HG03558 (cell line): Measurements from ENCODE around the gene MARK3.
"Not testable (repeated sequence)": the region's sequence is repeated elsewhere in the genome, so short reads cannot be mapped to it uniquely, and the experiment has no call there.

ENCODE experiments used
- ATAC-seq: cut with Tn5 transposase; IDR thresholded peaks from one replicate; pipeline ENCODE4 v1.9.1; 2021; ENCODE audit warnings: moderate number of reproducible peaks; ENCODE audit not compliant: unreplicated experiment; ENCODE audit errors: extremely low read depth

Gene MARK3

DNA sequence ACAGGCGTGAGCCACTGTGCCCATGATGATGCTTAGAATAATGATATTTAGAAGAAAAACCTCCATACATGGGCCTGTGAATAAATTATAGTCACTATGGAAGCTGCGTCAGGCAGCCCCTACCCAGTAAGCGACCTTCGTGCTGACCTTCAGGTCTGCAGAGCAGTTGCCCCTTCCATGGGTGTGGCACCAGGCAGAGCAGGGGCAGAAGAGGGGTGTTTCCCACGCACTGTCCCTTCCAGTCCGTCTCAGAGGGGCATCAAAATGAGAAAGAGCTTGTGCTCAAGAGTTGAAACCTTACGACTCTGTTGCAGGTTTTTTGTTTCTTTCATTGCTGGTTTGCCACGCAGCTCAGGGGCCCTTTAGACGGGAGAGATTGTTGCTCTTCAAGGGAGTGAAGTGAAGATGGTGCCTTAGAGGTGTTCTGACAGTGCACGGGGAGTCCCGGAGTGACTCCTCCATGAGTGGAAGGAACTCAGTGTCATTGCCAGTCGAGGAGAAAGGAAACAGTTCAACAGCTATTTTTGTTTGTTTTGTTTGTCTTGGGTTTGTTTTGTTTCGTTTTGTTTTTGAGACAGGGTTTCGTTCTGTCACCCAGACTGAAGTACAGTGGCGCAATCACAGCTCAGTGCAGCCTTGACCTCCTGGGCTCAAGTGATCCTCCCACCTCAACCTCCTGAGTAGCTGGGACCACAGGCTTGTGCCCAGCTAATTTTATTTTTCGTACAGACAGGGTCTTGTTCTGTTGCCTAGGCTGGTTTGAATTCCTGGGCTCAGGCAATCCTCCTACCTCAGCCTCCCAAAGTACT, 123.5 kb downstream of the MARK3 start:
- ATAC-seq, result no peak

DNA sequence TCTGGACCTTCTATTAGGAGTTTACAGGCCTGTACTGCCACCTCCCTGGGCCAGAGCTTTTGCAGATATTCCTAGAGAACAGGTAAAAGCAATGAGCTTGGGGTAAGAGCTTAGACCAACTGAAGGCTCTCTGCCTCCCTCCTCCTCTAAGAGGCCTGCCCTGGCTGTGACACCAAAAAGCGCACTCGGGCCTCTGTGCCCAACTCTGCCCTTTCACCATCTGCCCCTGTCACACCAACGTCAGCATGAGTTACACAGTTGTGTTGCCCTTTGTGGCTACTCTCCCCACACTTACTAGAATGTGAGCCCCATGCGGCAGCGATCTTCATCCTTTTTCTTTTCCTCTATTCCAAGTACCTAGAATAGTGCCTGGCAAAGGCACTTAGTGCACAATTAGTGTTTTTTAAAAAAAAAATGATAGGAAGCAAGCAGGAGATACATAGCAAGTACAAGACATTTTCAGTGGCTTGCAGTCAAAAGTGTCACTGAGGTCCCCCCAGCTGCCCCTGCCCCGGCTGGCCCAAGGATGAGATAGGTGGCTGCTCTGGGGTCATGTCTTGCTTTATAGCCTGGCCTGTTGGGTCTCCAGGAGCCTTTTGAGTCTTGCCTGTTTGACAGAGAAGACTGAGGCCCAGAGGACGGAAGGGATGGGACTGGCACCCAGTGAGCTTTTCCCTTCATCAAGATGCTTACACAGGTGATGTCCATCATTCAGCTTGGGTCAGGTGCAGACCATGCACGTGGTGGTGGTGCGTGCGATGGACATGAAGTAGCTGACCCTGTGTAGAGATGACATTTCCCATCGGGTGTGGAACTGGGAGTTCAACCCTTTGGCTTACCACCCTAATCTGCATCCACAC, 124.9 kb downstream of the MARK3 start:
- no peak for ATAC-seq

DNA sequence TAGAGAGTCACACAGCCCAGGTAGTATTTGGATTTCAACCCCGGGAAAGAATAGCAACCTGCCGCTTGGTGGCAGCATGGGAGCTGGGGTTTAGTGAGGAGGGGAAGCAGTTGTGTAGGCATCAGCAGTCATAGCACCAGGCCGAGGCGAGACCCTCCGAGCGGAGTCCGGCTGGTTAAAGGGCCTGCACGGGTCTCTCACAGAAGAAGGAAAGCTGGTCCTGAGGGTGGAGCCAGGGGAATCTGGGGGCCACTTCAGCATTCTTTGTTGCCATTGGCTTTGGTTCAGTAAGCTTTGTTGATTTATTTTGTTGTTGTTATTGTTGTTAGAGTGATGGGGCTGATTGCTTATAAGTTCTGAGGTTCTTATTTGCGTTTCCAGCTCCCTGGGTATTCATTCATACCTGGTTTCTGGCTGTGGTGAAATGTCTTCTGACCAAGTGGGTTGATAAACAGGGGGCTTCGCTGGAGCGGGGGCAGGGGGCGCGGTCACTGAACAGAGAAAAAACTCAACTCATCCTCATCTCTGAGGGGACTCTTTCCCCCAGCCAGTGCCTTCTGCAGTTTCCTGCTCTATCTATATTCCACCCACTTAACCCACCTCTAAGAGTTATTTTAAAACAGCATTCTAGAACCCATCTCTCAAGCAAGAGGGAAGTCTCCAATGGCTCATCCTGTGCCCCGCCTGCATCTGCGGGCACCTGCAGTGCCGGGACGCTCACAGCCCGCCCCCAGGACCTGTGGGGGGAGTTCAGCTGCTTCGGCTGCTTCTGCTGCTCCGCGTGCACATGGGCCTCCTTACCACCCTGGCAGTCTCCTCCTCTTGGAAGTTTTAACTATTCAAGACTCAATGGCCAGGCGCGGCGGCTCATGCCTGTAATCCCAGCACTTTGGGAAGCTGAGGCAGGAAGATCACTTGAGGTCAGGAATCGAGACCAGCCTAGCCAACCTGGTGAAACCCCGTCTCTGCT, 125.8 kb downstream of the MARK3 start:
- ATAC-seq, result no peak

DNA sequence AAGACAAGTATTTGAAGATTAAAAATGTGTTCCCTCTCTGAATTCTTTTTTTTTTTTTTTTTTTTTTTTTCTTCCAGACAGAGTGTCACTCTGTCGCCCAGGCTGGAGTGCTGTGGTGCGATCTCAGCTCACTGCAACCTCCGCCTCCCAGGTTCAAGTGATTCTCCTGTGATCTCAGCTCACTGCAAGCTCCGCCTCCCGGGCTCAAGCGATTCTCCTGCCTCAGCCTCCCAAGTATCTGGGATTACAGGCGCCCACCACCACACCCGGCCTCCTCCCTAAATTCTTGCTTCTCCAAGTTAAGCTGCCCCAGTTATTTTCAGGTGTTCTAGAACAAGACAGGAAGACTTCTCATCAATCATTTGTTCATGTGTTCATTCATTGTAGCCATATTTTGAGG, 127.0 kb downstream of the MARK3 start:
- not testable (repeated sequence) for ATAC-seq

DNA sequence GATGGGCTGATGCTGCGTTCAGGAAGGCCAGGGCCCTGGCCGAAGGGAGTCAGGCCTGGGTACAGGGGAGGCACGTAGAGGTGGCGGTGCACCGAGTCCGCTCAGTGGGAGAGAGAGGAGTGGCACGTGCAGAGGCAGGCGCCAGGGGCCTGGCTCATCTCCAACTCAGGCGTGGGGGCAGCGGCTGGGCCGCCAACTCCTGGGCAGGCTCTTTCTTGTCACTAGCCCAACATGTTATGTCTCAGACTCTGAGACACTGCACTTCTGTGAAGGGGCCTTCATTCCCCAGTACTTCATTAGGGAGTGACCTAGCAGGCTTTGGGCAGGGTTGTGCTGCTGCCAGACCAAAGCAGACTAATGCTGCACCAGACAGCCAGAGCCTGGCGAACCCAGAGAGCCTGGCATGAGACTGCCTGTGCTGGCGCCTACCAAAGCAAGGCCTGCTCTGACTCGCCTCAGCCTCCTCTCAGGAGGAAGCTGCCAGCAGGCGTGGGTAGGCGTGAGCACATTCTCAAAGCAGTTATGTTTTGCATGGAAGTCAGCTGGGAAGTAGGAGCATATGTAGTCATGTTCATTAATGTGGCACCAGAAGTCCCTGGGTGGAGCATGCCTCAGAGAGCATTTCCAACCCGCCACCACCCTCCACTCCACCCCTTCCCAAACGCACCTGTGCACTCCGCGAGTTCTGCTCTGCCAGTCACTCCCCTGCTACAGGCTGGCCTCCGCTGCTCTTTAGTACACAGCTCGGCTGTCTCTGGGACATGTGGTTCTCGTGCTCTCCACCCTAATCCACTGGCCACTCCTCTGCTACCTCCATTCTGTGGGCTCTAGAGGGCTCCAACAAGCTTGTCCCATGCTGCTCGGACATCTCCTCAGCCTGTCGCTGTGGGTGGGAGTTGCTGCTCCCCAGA, 127.7 kb downstream of the MARK3 start:
- no peak for ATAC-seq

DNA sequence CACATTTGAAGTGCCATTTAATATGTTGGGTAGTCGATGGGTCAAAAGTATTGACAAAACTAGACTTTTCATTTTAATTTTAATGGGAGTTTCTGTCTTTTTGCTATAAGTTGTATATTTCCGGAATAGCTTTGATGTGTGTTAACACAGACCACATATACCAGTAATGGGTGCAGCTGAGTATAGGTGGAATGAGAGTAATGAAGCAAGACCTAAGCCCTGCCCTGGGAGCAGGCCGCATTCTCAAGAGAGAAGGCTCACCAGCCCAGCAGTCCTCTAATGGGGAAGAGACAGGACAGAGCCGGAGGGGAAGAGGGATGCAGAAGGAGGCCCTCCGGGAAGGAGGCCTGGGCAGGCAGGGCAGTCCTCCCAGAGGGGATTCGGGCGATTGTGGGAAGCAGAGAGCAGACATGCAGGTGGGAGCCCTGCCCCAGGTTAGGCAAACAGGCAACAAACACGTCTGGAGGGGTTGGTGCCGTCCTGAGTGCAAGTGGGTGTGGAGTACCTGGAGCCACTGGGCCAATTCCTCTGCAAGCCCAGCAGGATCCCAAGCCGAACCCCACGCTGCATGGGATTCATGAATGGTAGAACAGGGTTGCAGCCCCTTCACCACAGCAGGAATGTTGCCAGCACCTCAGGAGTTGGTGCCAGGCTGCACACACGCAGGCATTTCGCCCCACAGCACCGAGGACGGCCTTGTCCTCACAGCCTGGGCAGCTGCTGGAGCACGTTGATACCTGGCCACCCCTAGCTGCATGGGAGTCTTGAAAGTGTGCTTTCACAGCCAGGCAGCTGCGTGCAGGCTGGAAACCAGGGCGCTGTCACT, 129.6 kb downstream of the MARK3 start:
- ATAC-seq, result no peak

DNA sequence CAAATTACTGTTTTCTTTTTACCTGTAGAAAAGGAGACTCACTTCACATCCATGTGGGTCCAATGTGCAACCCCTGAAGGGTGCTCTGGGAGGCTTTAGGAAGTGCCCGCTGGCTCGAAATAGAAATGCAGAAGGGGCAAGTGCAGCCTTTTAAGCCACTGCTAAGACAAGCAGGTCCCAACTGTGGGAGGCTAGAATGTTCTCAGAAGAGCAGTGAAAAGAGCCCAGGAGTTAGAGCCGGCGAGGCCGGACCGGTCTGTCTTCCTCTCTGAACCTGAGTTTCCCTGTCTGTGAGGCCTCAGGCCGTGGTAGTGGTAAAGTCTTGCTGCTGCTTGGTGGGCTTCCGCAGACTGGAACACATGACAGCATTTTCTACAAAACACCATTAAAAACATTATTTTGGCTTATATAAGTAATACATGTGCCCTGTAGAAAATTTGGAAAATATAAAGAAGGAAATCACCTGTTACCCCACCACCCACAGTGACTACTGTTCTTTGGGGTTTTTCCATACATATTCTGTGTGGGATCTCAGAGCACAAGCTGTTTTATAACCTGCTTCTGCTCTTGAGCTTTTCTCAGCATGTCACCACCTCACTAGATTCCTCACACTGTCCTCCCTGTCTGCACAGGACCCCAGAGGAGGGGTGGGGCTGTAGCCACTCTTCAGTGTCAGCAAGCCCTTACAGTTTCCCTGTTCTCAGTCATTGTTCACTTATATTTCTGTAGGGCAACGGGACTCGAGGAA, 131.4 kb downstream of the MARK3 start:
- ATAC-seq, result no peak

DNA sequence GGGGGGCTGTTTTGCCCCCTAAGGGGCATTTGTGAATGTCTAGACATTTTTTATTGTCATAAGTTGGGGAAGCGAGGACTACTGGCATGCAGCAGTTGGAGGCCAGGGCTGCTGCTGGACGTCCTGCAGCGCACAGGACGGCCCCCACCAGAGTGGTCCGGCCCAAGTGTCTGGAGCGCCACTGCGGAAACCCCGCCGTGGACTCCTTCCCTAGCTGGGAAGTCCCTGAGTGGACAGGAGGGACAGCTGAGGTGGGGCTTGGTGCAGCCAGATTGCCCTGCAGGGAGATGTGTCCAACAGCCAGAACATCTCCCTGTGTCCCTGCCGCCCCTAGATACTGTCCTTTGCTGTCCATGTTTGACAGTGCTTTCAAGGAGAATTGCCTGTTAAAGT, 132.0 kb downstream of the MARK3 start:
- ATAC-seq, result no peak

DNA sequence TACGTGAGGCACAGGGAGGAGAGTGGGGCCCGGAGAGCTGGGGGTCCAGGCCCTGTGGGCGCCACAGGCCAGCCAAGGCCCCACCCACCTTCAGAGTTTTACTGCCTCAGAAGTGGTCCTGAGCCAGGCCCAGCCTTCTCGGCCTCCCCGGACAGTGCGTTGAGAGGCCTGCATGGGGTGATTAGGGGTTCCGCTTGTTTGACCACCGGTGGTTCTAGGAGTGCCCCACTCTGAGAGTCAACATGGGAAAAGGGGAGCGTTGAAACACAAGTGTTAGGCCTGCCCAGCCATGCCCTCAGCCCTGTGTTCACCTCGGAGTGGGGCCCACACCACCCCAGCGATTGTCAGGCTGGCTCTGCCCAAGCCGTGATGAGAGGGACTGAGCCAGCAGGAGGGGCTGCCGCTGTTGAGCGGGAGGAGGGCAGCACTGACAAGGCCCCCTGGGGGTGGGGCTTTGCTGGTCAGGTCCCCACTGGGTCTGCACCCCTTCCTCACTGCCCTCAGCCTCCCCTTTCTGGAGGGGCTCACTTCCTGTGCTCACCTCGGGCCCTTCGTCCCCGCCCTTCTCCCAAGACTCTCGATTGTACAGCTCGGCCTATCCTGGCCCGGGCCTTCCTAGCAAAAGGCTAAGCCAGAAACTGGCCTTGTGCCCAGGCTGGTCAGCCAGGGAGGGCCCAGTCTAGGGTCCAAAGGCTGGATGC, 132.7 kb downstream of the MARK3 start:
- ATAC-seq, result no peak

DNA sequence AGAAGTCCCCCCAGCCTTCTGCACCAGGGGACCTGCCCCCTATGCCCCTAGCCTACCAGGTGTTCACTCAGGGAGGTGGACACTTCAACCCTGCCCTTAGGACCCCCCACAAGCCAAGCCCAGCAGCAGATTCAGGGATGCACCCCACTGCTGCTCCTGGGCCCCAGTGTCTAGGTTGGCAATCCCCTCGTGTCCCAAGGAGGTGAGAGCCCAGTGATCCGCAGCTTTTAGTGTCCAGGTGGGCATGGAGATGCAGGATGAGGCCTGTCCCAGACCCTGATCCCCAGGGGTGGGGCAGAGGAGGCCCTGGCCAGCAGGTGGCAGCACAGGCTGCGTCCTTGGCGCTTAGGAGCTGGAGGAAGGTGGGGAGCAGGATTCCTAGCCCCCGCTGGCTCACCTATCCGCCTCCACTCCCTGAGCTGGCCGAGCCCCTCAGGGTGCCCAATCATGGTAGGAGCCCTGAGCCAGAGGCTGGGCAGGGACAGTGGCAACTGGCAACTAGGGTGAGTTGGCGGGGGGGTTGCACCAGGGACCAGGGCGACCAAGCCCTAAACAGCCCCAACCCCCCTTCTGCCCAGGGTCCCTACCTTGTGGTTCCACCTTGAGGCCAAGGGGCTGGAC, 133.3 kb downstream of the MARK3 start:
- ATAC-seq, result no peak

DNA sequence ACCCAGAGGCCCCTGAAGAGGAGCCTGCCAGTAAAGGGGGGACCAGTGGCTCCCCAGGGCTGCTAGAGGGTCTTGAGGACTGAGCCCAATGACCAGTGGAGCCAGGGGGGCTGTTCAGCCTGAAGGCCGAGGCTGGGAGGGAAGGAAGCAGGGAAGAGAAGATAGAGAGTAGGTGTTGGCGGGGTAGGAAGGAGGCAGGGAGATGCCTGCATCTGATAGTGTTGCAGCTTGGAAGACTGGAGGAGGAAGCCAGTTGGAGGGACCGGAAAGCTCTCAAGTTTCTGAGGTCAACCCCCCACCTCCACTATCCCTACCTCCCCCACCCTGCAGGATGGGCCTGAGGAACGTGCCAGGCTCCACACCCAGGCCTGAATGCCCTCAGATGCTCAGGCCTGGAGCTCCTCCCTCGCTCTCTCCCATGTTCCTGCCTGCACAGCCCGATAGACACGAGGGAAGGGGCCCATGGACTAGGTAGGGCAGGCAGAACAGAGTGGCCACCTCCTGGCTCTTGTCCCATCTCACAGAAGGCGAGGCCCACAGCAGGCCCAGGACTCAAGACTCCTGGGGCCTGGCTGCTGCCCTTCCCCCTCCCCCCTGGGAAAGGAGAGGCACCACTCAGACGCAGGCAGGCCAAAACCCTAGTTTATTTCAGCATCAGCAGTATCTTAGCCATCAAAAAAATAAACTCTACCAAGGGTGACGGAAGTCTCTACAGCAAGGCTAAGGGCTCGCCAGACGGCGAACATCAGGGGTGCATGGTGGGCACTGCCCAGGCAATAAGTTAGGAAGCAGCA, 134.0 kb downstream of the MARK3 start:
- no peak for ATAC-seq

DNA sequence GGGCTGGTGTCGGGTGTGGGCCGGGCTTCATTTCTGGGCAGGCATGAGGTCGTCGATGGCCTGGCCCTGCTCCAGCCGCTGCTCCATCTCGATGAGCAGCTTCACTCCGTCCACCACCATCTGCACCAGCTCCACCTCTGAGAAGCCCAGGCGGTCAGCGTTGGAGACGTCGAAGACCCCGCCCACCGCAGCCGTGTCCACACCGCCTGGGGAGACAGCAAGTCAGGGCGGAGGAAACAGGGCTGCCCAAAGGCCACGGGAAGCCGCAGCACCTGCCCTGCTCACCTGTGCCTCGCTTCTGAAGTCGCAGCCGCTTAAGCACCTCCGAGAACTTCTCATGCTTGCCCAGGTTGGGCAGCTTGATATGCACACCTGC, 134.6 kb downstream of the MARK3 start:
- ATAC-seq, result no peak

DNA sequence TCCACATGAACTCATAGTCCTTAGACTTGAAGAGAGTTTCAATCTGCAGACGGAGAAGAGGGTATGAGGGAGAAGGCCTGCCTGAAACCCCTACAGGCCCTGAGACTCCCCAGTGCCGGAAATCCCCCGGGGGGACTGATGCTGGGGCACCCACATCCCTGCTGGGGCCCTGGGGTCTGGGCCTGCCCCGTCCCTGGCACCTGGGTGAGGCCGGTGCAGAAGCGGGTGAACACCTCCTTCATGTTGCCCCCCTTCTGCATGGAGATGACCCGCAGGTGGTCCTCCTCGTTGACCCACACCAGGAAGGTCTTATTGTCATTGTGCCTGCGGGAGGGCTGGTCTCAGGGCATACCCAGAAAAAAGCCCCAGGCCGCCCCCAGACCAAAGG, 135.0 kb downstream of the MARK3 start:
- ATAC-seq, result no peak

DNA sequence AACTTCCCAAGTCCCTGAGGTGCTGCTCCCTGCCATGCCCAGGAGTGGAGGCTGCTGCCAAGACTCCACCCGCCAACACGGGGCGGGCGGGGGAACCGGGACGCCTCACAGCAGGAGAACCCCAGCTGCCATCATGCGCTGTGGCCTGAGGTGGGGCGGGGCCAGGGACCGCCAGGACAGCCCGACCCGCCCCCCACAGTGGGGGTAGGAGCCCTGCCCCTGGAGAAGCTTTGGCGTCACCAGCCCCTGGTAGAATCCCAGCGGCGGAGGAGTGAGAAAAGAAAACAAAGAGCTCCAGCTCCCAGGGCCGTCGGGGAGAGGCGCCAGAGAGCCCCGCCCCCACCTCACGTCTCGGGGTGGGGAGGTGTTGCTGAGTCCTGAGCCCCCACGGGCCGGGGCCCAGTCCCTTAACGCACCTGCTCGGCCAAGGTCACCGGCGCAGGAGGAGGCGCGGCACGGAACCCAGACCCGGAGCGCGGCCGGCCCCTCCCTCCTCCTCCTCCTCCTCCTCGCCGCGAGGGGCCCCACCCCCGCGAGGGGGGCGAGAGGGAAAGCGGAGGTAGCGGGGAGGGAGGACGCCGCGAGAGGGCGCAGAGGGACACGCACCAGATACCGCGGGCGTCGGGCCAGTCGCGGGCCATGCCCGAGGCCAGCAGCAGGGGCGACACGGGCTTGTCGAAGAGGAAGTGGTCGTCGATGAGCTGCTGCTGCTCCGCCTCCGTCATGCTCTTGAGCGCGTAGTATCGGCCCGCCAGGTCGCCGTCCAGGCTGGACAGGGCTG, 135.6 kb downstream of the MARK3 start:
- no peak for ATAC-seq

DNA sequence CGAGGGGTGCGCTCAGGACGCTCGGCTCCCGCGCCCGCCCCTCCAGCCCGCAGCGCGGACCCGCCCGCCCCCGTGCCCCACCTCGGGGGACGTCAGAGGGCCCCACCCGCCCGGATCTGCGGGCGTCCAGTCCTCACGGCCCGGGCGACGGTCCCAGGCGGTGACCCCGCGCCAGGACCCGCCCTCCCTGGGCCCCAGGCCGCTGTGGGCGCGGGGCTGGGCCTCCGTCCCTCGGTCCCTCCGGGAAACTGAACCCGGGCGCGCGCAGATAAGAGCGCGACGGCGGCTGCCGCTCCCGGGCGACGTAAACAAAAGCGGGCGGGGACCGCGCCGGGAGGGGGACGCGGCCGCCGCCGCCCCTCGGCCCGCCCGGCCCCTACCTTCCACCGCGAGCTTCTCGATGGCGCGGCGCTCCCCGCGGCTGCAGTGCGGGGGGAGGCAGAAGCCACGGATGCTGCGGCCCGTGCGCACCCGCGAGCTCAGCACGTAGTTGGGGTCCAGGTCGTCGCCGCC, 136.3 kb downstream of the MARK3 start:
- no peak for ATAC-seq
